Heart right ventricle (tissue), 16 donors: Measurements from ENCODE around the gene OR52B4. TPM values are rescaled to one million over a fixed set of nuclear protein-coding genes. Genes with fewer than 3 reads are reported as not detected.
"Not testable (repeated sequence)": the region's sequence is repeated elsewhere in the genome, so short reads cannot be mapped to it uniquely, and the experiment has no call there.

Experiments
- ATAC-seq, 8 donors: fragments of 200-7000 bp; cut with Tn5 transposase; one replicate each; pipeline ENCODE4 v1.9.1; 2020; ENCODE audit warnings: mild to moderate bottlenecking in 8 of 8, moderate library complexity in 8 of 8, moderate number of reproducible peaks in 1 of 8
- DNase-seq, 2 donors: peaks; one replicate each; pipeline ENCODE4 v3.0.0-alpha.2; 2020
- H3K27ac ChIP-seq, 10 donors: fragments of 200-600 bp; sonication (generic) in 2 of 10; one replicate each; pipeline versions ENCODE4 v1.5.0 to v1.8.0; 2020 to 2022; ENCODE audit warnings: mild to moderate bottlenecking in 3 of 10
- H3K27me3 ChIP-seq, 7 donors: fragments of 200-600 bp; one replicate each; pipeline ENCODE4 v1.8.0; 2021 to 2022; ENCODE audit warnings: mild to moderate bottlenecking in 2 of 7
- H3K36me3 ChIP-seq, 9 donors: fragments of 200-600 bp; sonication (generic) in 1 of 9; one replicate each; pipeline versions ENCODE4 v1.5.0 to v1.8.0; 2020 to 2022; ENCODE audit warnings: mild to moderate bottlenecking in 2 of 9
- H3K4me1 ChIP-seq, 9 donors: fragments of 200-600 bp; sonication (generic) in 1 of 9; one replicate each; pipeline versions ENCODE4 v1.5.0 to v1.8.0; 2020 to 2022; ENCODE audit warnings: mild to moderate bottlenecking in 4 of 9
- H3K4me3 ChIP-seq, 10 donors: fragments of 200-600 bp; sonication (generic) in 2 of 10; one replicate each; pipeline versions ENCODE4 v1.5.0 to v1.8.0; 2020 to 2022; ENCODE audit warnings: mild to moderate bottlenecking in 7 of 10, moderate library complexity in 2 of 10
- H3K9me3 ChIP-seq, 11 donors: fragments of 200-600 bp in 10 of 11; sonication (generic) in 2 of 11; one replicate each; pipeline versions ENCODE4 v1.5.0 to v1.8.0; 2013 to 2022; ENCODE audit warnings: mild to moderate bottlenecking in 2 of 11, control low read depth in 1 of 11, moderate library complexity in 1 of 11
- WGBS, 2 donors: extraction: QIAGEN DNeasy Blood & Tissue Kit; methylation state at CpG; one replicate each; pipeline ENCODE4 v1.1.7; 2013; ENCODE audit warnings: inconsistent platforms in 1 of 2; 5-methylcytosine and 5-hydroxymethylcytosine counted together
- intact Hi-C, 10 donors: fragments of 100-400 bp; cut with DNase I; formaldehyde crosslinking; loops; one replicate each; pipeline versions ENCODE4 v1.11.1 to v1.14.2; 2022
- long read RNA-seq, 3 donors: library from polyadenylated mRNA; unstranded; transcript quantifications; one replicate each; pipeline ENCODE4 v2.0.0, GENCODE V29; 2020 to 2021
- polyA plus RNA-seq, 2 donors: library from polyadenylated mRNA; stranded (reverse); fragments of 200-250 nt; gene quantifications; one replicate each; pipeline ENCODE4 v1.2.3, GENCODE V29; 2013
- total RNA-seq, 10 donors: library from RNA; stranded (reverse); fragmentation: NEBNext Ultra II Directional in 3 of 10; extraction: Animal tissue kit (Norgen Biotek cat#: 25700) in 3 of 10; gene quantifications; one replicate each; pipeline versions ENCODE4 v1.2.1 to v1.2.4, GENCODE V29; 2021 to 2023
- TF ChIP-seq, protein P1 (sequence below), 9 donors: fragments of 200-600 bp; sonication (generic) in 2 of 9; IDR thresholded peaks; one replicate each; pipeline versions ENCODE4 v1.5.0 to v1.8.0; 2021 to 2022; ENCODE audit warnings: antibody characterized with exemption in 9 of 9, mild to moderate bottlenecking in 5 of 9, moderate library complexity in 1 of 9
- donor health status: Arrhythmogenic right ventricular cardiomyopathy.
- donor health status: ischemic (EF 13 %, LVEDD 7.1; RV severe dilation, severe dysfunction).
- donor health status: healthy with polysubstance abuse.
- donor health status: DM: no; HTN: yes; CAD: no.
- donor health status: DM: no; HTN: no; CAD: no.
- donor health status: ischemic (EF 25% LVEDD 6.9; RV normal size, moderate dysfunction).
- donor health status: ischemic (EF 25% LVEDD 5.7; RV mildly dilated, moderate dysfunction).
- donor health status: healthy.
- donor health status: DM: yes; HTN: yes; CAD: no.
- donor health status: Ischemic cardiomyopathy.
- donor health status: ischemic (EF 35%, LVEDD 5.7; RV mildly dilated, moderate dysfunction).
- donor health status: nonischemic (EF 11% LVEDD 7.7; RV severe dilation, severe dysfunction).
- donor health status: DM: yes; HTN: yes; CAD: no.
- donor health status: PGD.
- donor health status: ischemic (EF 29% LVEDD 5.4; RV normal size, mild dysfunction).
- donor health status: nonischemic (EF 23%, LVEDD 6.1; RV moderate dilation, normal function).

OR52B4 gene
- total RNA-seq (not detected), polyA plus RNA-seq (not detected)
- long read RNA-seq, donor 1 = 0 reads
- long read RNA-seq, donor 2 = 0 reads
- long read RNA-seq, donor 3 = 0 reads

DNA sequence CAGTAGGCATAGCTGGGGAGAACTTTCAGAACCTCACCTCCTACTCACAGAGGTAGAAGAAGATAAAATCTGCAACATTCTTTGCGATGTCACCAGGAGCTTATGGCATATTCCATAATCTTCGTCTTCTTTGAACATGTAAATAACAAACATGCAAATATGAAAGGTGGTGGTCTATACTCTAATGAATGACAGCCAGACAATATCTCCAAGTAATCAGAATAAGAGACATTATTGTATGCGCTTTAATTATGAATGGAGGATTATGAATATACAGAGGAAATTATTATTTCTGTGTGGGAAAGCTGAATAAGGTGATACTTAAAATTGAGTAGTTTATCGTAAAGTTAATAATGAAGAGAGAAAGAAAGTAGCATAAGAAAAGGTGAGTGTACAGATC lies at the start of gene OR52B4:
Gene OR52B4 (minus strand): TSS at position 101 of the 400 bp plus-strand sequence. CDS start 91 bp downstream, at position 10.
- Histone ChIP-seq H3K4me3 (no peak within 1 kb of the TSS), H3K36me3 (no peaks in the 10 kb centered on the region), H3K27me3 (no peaks in the 10 kb centered on the region), H3K9me3 (peaks cover 0 to 11% (median 0%) of the 10 kb centered on the region in 11 donors), H3K4me1 (no peaks in the 10 kb centered on the region), H3K27ac (no peak within 1 kb of the TSS)
- ATAC-seq (no peak), DNase-seq (no peak)
- TF ChIP-seq, protein P1, sequence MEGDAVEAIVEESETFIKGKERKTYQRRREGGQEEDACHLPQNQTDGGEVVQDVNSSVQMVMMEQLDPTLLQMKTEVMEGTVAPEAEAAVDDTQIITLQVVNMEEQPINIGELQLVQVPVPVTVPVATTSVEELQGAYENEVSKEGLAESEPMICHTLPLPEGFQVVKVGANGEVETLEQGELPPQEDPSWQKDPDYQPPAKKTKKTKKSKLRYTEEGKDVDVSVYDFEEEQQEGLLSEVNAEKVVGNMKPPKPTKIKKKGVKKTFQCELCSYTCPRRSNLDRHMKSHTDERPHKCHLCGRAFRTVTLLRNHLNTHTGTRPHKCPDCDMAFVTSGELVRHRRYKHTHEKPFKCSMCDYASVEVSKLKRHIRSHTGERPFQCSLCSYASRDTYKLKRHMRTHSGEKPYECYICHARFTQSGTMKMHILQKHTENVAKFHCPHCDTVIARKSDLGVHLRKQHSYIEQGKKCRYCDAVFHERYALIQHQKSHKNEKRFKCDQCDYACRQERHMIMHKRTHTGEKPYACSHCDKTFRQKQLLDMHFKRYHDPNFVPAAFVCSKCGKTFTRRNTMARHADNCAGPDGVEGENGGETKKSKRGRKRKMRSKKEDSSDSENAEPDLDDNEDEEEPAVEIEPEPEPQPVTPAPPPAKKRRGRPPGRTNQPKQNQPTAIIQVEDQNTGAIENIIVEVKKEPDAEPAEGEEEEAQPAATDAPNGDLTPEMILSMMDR (IDR thresholded peaks at IDR 0.05) = no peak
- intact Hi-C loops = no loop called here
- 66 to 77% methylated on average over 4 of the region's 4 CpGs for WGBS, 2 donors

DNA sequence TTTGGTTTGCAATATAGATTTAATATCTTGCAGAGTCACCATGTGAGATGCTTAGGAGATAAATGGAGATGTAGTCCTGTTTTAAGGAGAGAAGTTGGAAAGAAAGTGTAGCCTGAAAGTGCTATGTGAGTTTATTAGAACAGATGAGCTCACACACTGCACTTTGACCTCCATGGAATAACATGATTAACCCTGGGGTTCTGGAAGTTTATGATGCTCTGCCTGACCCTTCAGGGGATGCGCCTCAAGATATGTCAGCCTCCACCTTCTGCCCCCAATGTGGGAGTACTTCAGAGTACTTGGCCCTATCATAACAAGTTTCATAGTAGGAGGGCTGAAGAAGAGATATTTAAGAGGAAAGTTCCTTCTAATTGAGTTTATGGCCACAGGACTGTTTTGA lies 48.6 kb upstream of the OR52B4 start:
- intact Hi-C loops = no loop called here
- 65 to 80% methylated on average over 1 of the region's 1 CpG for WGBS, 2 donors
- Histone ChIP-seq H3K27ac (no peak overlapping the region), H3K4me3 (no peak overlapping the region), H3K27me3 (no peaks in the 10 kb centered on the region), H3K9me3 (no peaks in the 10 kb centered on the region), H3K36me3 (no peaks in the 10 kb centered on the region), H3K4me1 (no peaks in the 10 kb centered on the region)
- TF ChIP-seq, protein P1 (IDR thresholded peaks at IDR 0.05) = no peak
- DNase-seq (no peak), ATAC-seq (no peak)

DNA sequence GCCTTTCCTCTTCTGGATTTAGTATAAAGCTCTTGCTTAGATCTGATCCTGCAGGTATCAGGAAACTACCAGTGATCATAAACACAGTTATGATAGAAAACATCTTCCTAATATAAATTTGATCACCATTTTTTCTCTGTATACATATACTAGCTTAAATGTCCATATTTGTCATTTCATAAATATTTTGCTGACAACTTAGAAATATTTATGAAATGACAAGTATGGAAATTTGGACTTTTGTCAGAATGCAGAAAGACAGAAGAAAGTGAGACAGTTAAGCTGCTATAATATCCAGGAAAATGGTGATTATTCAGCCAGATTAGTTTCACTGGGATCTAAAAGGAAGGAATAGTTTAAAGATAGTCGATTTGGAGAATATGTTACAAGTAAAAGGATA lies 48.1 kb upstream of the OR52B4 start:
- no peak for DNase-seq
- 41 to 46% methylated on average over 1 of the region's 1 CpG for WGBS, 2 donors
- no peaks in the 10 kb centered on the region for H3K36me3 ChIP-seq
- TF ChIP-seq, protein P1 (IDR thresholded peaks at IDR 0.05) = no peak
- no peak overlapping the region for H3K4me3 ChIP-seq
- no peak for ATAC-seq
- intact Hi-C loops = no loop called here
- H3K9me3 ChIP-seq = no peaks in the 10 kb centered on the region
- no peaks in the 10 kb centered on the region for H3K27me3 ChIP-seq
- H3K27ac ChIP-seq = no peak overlapping the region
- no peaks in the 10 kb centered on the region for H3K4me1 ChIP-seq

DNA sequence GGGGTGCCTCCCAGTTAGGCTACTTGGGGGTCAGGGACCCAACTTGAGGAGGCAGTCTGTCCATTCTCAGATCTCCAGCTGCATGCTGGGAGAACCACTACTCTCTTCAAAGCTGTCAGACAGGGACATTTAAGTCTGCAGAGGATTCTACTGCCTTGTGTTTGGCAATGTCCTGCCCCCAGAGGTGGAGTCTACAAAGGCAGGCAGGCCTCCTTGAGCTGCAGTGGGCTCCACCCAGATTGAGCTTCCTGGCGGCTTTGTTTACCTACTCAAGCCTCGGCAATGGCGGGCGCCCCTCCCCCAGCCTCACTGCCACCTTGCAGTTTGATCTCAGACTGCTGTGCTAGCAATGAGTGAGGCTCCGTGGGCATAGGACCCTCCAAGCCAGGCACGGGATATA lies 38.0 kb upstream of the OR52B4 start:
- not testable (repeated sequence) for H3K27ac ChIP-seq

DNA sequence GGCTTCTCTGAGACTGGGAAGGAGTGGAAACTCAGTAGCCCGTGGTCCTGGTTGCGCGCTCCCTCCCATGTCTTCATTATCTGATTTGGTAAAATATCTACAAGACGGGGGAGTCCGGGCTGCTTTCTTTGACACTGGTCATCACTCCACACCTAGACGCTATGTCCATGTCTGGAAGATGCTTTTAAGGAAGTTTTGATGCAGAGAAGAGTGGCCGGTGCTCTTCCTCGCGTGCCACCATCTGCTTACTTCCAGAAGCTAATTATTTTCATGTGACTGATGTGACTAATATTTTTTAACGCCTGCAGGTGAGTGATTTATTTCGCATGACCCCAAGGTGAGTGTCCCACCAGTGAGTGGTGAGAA lies 25.7 kb upstream of the OR52B4 start:
- TF ChIP-seq, protein P1 (IDR thresholded peaks at IDR 0.05) = no peak
- peaks cover 0 to 13% (median 0%) of the 10 kb centered on the region in 11 donors for H3K9me3 ChIP-seq
- DNase-seq (no peak), ATAC-seq (peak in 4 of 8 donors; percentile 23 to 39 (median 30))
- H3K4me3 ChIP-seq = peak overlapping the region; percentile 64 to 99 (median 87)
- peaks cover 0 to 23% (median 13%) of the 10 kb centered on the region in 9 donors for H3K36me3 ChIP-seq
- peaks cover 0 to 10% (median 0%) of the 10 kb centered on the region in 7 donors for H3K27me3 ChIP-seq
- H3K27ac ChIP-seq = peak overlapping the region in 5 of 10 donors; percentile 83 to 98 (median 93)
- intact Hi-C loops = loop anchor here in 2 of 10 donors (5.0 kb wide), 2 partner anchors 207 to 1203 kb away; partner anchors contain the start of gene TRIM6 (in 1 of the 2)
- peaks cover 0 to 24% (median 12%) of the 10 kb centered on the region in 9 donors for H3K4me1 ChIP-seq
- WGBS, 2 donors = 31 to 36% methylated on average over 11 of the region's 11 CpGs

More for the DNA sequence above, 38.0 kb upstream of the OR52B4 start:
- DNase-seq, H3K4me1 ChIP-seq, intact Hi-C loops, H3K27me3 ChIP-seq, ATAC-seq, H3K9me3 ChIP-seq, H3K4me3 ChIP-seq, H3K36me3 ChIP-seq: not testable (repeated sequence)
- WGBS, 2 donors = 75 to 80% methylated on average over 4 to 5 of the region's 6 CpGs
